Measurements from ENCODE around the gene CLTA. TPM values are rescaled to one million over a fixed set of nuclear protein-coding genes. Genes with fewer than 3 reads are reported as not detected.
"Not testable (repeated sequence)": the region's sequence is repeated elsewhere in the genome, so short reads cannot be mapped to it uniquely, and the experiment has no call there.

CLTA gene
- total RNA-seq, 1 donor from 2014 or later, result 69.4 TPM

DNA sequence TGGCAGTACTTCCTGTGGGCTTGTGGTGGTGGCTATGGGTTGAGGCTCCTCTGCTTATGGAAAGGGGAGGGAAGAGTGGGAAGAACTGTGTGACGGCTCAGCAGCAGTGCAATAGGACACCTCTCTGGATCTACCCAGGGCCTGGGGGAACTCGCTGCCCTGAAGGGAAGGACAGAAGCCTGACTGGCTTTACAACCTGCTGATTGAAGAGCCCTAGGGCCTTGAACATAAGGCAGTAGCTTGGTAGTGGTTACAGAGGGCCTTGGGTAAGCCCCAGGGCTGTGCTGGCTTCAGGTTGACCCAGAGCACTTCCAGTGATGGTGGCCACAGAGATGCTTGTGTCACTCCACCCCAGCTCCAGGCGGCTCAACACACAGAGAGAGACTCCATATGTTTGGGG, 16.0 kb upstream of the CLTA start:
- intact Hi-C loops (cut with DNase I), result no loop called here
- DNase-seq (ENCODE audit: missing footprints), result no peak
- no peak for ATAC-seq

DNA sequence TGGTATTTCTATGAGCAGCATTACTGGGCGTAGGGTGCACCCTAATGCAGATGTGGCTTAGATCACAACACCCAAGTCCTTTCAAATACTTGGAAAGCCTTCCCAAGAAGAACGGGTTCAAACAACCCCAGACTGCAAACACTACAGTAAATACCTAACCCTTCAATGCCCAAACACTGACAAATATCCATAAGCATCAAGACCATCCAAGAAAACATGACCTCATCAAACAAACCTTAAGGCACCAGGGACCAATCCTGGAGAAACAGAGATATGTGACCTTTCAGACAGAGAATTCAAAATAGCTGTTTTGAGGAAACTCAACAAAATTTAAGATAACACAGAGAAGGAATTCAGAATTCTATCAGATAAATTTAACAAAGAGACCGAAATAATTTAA, 15.5 kb upstream of the CLTA start:
- intact Hi-C loops (cut with DNase I), result not testable (repeated sequence)

DNA sequence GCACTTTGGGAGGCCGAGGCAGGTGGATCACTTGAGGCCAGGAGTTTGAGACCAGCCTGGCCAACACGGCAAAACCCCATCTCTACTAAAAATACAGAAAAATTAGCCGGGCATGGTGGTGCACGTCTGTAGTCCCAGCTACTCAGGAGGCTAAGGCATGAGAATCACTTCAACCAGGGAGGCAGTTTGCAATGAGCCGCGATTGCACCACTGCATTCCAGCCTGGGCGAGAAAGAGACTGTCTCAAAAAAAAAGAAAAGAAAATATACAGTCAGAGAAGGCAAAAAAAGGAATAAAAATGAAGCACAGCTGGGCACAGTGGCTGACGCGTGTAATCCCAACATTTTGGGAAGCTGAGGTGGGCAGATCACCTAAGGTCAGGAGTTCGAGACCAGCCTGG, 14.2 kb upstream of the CLTA start:
- DNase-seq (ENCODE audit: missing footprints); intact Hi-C loops (cut with DNase I); ATAC-seq: not testable (repeated sequence)

More for the DNA sequence above, 15.5 kb upstream of the CLTA start:
- not testable (repeated sequence) for DNase-seq (ENCODE audit: missing footprints); ATAC-seq

DNA sequence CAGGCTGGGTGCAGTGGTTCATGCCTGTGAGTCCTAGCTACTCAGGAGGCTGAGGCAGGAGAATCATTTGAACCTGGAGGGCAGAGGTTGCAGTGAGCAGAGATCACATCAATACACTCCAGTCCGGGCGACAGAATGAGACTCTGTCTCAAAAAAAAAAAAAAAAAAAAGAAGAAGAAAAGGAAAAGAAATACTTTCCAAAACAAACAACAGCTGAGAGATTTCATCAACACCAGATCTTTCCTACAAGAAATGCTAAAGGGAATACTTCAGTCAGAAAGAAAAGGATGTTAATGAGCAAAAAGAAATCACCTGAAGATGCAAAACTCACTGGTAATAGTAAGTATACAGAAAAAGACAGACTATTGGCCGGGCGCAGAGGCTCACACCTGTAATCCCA, 13.2 kb upstream of the CLTA start:
- no peak for ATAC-seq
- DNase-seq (ENCODE audit: missing footprints), result no peak
- intact Hi-C loops (cut with DNase I), result no loop called here

DNA sequence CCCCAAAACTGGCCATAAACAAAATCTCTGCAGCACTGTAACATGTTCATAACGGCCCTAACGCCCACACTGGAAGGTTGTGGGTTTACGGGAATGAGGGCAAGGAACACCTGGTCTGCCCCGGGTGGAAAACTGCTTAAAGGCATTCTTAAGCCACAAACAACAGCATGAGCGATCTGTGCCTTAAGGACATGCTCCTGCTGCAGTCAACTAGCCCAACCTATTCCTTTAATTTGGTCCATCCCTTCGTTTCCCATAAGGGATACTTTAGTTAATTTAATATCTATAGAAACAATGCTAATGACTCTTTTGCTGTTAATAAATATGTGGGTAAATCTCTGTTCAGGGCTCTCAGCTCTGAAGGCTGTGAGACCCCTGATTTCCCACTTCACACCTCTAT, 10.5 kb upstream of the CLTA start:
- intact Hi-C loops (cut with DNase I); ATAC-seq: not testable (repeated sequence)

DNA sequence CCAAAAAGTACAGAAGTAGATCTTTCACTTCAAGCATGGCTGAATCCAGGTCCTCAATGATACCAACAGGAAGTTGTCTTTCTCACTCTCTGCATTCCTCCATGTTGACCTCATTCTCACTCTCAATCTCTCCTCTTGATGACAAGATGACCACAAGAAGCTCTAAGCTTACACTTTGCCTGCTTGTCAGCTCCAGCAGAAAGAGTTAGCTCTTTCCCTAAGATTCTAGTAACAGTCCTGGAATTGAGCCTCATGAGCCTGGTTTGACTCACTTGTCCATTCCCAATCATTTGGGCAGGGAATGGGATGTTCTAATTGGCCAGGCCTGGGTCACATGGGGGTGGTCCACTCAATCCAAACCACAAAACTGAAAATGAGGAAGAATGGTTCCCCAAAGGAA, 3.3 kb upstream of the CLTA start:
- intact Hi-C loops (cut with DNase I), result no loop called here
- no peak for ATAC-seq
- DNase-seq (ENCODE audit: missing footprints), result no peak

More for the DNA sequence above, 10.5 kb upstream of the CLTA start:
- DNase-seq (ENCODE audit: missing footprints), result not testable (repeated sequence)

DNA sequence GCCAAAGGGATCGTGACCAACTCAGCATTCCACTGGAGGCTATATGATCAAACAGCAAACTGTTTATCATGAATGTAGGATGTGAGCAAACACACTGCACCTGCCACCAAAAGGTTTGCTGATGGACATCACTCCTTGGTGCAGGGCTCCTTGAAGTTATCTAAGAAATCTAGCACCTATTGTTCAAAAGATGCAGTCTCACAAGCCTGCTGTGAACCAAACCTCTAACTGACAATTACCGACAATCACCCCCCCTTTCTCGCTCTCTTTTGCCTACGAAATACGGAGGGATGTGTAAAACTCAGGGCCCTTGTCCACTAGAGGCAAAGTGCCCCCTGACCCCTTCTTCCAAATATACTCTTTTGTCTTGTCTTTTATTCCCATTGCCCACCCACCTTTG, 2.5 kb upstream of the CLTA start:
- DNase-seq (ENCODE audit: missing footprints) (no peak), ATAC-seq (no peak)
- intact Hi-C loops (cut with DNase I), result no loop called here

DNA sequence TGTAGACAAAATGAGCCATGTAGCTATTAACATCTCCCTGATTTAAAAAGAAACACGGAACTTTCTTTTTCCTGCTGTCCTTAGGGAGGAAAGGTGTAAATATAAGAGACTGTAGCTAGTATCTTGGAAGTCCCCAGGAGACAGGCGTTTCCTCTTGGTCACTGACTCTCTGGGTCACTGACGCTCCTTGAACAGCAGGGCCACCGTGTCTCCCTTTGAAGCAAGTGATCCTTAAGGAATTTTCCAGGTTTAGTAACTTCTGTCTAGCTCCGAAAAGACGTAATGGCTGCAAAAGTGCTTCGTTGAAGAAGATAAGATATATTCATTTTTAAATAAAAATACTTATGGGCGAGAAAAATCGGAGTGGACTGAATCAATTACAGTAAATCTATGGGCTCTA, 745 bp upstream of the CLTA start:
- ATAC-seq (no peak), DNase-seq (ENCODE audit: missing footprints) (no peak)
- intact Hi-C loops (cut with DNase I), result loop anchor here (2.0 kb wide), 2 partner anchors 69 to 139 kb away; partner anchors contain the start of gene GNE

DNA sequence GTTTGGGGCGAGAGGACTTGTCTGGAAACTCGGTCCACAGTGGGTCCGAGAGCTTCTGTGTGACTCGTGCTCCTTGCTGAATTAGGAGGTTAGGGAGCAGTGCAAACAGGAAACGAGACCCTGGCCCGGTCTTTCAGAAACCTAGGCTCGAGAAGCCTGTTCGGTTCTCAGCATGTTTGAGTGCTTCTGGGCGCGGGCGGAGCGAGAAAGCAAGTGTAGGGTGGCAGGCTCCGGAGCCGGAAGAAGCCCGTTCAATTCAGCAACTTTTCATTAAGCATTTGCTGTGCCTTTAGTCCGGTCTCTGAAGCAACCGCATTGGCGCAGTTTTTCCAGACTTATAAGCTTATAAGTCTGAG, 547 bp downstream of the CLTA start:
- intact Hi-C loops (cut with DNase I), result loop anchor here (2.0 kb wide), 2 partner anchors 68 to 138 kb away; partner anchors contain the start of gene GNE
- ATAC-seq, result peak; percentile 1
- DNase-seq (ENCODE audit: missing footprints), result peak; percentile 78

DNA sequence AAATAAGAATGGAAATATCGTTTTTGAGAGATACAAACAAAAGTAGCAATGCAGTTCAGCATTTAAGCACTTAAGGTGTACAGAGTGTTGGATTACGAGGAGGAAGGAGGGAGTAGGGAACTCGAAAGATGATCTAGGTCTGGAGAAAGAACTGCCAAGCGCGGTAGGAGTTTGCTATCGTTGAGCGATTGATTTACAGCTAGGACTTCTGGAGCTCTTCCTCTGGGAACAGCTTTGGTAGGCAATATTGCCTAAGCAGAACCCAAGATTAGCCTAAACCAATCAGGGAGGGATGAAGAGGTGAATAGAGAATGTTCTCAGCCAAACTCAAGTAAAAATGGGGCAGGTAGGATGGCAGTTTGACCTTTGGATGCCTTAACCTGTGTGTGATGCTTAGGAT, 965 bp downstream of the CLTA start:
- DNase-seq (ENCODE audit: missing footprints) (no peak), ATAC-seq (no peak)
- intact Hi-C loops (cut with DNase I), result loop anchor here (2.0 kb wide), 2 partner anchors 67 to 137 kb away; partner anchors contain the start of gene GNE

DNA sequence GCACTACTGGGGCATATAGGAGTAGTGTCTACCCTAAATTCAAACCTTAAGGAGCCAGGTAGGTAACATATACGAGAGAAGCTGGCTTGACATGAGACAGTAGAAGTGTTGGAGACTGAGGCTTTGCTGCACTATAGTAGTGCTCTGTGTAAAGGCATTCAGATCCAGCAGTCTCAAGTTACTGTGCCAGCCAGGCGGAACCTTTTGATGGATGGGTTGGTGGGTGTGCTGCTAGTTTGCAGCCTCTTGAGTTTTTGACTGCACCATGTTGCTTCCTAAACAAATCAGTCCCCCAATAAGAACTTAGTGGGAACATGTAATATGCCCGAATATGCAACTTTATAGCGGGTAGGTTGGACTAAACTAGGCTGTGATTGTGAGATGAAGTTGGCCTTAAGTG, 1.5 kb downstream of the CLTA start:
- ATAC-seq (no peak), DNase-seq (ENCODE audit: missing footprints) (no peak)

DNA sequence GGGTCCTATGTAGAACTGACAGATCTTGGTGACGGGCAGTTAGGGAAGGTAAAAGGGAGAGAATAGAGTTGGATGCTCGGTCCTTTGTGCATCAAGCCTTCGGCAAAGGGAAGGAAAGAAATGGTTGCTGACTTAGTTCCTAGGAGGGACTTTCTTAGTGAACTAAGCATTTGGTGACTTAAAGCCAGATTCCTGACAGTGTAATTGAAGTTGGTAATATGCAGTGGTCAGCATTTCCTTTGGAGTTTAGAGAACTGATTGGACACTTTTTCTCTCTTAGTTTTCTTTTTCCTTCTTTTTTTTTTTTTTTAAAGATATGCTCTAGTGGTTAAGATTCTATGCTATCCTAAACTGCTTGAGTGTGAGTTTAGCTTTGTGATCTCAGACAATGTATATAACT, 2.3 kb downstream of the CLTA start:
- intact Hi-C loops (cut with DNase I), result no loop called here
- no peak for DNase-seq (ENCODE audit: missing footprints)
- no peak for ATAC-seq

More for the DNA sequence above, 1.5 kb downstream of the CLTA start:
- intact Hi-C loops (cut with DNase I), result no loop called here

DNA sequence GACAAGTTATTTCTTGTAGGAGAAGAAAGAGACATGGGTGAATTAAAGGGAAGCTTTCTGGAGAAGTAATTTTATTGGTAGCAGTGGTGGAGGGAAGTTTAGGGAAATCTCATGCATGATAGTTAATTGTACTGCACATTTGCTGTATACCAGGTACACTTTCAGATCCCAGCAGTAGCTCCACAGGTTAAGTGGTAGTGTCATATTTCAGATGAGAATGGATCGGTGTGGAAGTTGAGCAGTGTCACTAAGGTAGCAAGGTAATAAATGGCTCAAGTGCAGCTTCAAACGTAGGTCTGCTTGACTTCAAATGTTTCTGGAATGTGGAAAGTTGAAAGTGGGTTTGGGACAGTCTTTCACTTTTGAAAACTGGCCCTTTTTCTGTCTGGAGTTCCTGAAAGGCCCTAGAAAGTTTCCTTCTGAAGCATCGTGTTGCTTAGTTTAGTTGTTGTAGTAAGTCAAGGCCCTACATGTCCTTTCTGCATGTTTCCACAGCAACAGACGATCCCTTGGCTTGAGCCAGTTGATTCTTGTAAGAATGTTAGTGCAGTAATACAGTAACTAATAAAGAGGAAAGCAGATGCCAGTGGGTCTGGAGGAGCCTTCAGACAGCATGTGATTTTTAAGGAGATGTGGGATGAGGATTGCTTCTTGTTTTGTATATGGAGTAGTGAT, 3.7 kb downstream of the CLTA start:
- ATAC-seq (no peak), DNase-seq (ENCODE audit: missing footprints) (no peak)
- intact Hi-C loops (cut with DNase I), result no loop called here

DNA sequence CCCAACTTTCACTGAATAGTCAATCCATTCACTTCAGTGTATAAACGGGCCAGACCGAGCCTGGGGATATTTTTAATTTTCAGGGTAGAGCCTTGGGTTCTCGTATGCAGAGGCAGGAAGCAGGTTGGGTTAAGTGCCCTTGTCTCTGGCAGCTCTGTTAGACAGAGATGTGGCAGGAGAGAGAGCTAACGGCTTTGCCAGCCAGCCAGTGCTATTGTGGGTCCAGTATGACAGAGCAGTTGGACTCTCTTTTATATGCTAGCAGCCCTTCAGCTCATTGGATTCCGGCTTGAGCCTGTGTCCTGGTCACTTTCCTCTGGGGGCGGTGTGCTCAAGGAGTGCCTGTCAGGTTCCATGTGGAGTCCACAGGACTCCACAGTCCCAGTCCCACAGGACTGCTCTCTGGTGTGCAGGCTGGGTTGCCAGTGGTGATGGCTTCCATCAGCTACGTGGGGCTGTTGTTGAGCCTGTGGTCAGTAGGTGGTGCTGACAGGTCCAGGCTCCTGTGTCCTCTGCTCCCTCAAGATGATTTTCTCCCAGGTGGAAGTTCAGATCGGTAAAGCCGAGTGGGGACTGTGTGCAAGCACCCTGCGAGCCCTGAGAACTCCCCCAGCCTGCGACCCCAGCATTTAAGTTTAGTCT, 14.3 kb downstream of the CLTA start:
- intact Hi-C loops (cut with DNase I), result no loop called here
- ATAC-seq (peak; percentile 79), DNase-seq (ENCODE audit: missing footprints) (no peak)

DNA sequence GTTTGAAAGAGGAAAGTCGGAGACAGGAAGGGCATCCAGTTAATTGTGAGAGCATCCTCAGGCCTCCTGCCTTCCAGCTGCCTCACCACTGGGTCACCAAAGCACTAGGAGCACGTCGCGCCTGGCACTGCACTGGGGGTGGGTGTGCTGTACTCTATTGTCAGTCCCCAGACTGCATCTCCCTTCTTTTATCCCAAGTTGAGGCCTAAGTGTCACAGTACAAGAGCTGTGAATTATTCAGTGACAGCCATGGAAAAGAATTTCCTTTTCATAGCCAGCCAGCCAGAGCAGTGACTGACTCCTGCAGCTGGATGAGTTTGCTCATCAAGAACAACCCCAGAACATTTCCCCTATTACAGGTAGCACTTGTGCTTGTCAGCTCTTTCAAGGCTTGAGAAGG, 16.3 kb downstream of the CLTA start:
- intact Hi-C loops (cut with DNase I), result no loop called here
- DNase-seq (ENCODE audit: missing footprints) (no peak), ATAC-seq (no peak)

DNA sequence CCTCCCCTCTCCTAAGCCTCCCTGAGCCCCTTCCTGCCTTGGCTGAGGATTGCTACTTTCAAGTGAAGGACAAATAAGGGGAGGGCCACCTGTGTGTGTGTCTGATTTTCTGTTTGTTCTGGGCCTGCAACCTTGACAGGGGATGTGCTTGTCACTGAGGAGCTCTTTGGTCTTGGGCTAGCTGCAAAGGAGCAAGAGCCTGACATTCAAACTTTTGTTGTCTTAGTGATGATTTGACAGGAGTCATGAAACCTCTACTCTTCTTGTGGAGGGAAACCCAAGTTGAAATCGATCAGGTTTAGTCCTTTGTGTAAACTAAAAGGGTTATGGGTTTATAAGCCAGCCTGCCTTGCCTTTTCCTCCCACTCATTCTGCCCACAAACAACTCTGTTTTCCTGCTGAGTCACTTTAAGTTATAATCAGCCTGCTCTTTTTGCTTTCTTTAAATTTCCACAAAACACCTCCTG, 16.9 kb downstream of the CLTA start:
- intact Hi-C loops (cut with DNase I), result no loop called here
- ATAC-seq (no peak), DNase-seq (ENCODE audit: missing footprints) (no peak)

DNA sequence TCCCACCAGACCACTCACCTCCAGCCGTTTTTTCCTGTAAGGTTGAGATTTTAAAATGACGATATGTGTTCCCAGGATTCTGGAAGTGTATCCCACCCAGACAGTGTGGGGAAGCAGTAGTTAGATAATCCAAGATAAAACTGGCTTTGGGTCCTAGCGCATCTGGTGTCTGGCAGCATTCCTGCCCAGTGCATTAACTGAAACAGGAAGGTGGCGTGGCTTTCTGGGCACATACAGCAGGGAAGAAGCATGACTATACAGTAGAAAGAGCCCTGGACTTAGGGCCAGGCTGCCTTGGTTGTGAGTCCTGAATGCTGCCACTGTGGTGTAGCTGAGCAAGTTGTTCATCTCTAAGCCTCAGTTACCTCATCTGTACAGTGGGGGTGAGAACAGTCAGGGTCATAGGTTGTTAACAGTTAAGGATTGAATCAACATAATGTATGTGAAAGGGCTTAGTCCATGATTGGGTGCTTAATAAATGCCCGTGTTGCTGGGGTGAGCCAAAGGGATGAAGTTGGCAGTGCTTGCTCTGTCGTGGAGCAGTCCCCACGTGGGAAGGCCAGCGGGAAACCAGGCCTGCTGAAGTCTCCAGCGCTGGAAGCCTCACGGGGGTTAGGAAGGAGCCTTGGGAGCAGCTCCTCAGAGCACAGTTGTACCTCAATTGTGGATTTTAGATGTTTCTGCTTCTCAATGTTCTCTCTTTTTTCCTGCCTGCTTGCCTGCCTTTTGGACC, 18.0 kb downstream of the CLTA start:
- intact Hi-C loops (cut with DNase I), result no loop called here
- DNase-seq (ENCODE audit: missing footprints), result no peak
- no peak for ATAC-seq

DNA sequence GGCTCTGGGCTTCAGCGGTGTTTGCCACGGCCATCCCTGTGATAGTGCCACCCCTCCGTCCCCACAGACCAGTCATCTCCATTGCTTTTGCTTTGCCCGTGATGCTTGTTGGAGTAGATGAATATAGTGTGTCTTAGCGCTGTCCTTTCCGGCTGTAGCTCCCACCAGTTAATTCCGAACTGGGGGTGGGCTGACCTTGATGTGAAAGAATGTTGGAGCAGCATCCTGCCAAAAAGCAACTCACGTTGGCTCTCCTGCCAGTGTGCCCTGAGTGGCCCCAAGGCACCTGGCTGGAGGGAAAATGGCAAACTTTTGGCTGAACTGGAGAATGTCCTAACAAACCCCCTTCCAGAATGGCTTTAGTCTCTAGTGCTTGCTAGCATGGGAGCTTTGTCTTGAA, 20.0 kb downstream of the CLTA start:
- intact Hi-C loops (cut with DNase I), result no loop called here
- DNase-seq (ENCODE audit: missing footprints), result no peak
- ATAC-seq, result no peak

DNA sequence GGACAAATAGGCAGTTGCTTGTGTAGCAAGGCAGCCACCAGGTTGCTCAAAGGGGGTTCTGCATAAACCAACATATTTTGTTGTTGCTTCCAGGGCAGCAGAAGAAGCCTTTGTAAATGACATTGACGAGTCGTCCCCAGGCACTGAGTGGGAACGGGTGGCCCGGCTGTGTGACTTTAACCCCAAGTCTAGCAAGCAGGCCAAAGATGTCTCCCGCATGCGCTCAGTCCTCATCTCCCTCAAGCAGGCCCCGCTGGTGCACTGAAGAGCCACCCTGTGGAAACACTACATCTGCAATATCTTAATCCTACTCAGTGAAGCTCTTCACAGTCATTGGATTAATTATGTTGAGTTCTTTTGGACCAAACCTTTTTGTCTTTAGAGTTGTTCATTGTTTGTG, 20.8 kb downstream of the CLTA start:
- ATAC-seq (no peak), DNase-seq (ENCODE audit: missing footprints) (no peak)
- intact Hi-C loops (cut with DNase I), result no loop called here

DNA sequence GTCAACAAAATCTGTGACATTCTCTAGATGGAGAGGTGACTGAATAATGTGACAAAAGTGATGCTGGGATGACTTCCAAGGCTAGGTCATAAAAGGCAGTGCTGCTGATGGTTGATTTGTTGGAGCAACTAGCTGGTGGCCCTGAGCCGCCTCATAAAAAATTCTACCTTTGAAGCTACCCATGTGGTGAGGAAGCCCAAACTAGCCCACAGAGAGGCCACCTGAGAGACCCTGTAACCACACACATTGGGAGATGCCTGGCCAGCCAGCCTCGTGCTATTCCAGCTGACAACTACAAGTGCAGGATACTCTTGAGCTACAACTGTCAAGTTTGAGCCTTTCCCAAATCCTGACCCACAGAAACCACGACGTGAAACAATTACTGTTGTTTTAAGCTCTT, 22.7 kb downstream of the CLTA start:
- DNase-seq (ENCODE audit: missing footprints), result no peak
- no peak for ATAC-seq
- intact Hi-C loops (cut with DNase I), result no loop called here

Data from Right ventricle myocardium inferior (tissue), 1 donor.